ENCODE data around the gene NRG3.

- TF ChIP-seq POLR2A (IDR thresholded peaks at IDR 0.05; ENCODE audit: low read depth, low read length) (no peak), POLR2AphosphoS5 (IDR thresholded peaks at IDR 0.05; ENCODE audit: low read depth, low read length) (no peak), TAF1 (IDR thresholded peaks at IDR 0.05; ENCODE audit: borderline replicate concordance, low read depth, low read length) (no peak)
These were observed 1039.7 kb downstream of the NRG3 start for GRCh38 chr10:82914655-82915136.

Data from GM12892 (cell line).